Measurements from ENCODE around the gene TTC17. TPM values are rescaled to one million over a fixed set of nuclear protein-coding genes. Genes with fewer than 3 reads are reported as not detected.
A peak's percentile ranks its signal among the peaks of the same experiment; 100 is the strongest.

The TTC17 gene
- total and polyA plus RNA-seq, 2 of the 8 experiments (the other 6 are each of a cell fraction or from before 2014, with no cell fraction given), result 65.1 to 80.1 TPM

GRCh38 chr11:43503417-43503816, 144.7 kb downstream of the TTC17 start:
- ChIA-PET CTCF (ENCODE audit: partially characterized antibody) (interaction anchor here (0.6 to 41.8 kb wide), 22 partner anchors 8 to 348 kb away, joined by 3 to 1064 read pairs (median 6); no protein-coding TSS in a partner anchor), POLR2A (ENCODE audit: partially characterized antibody) (interaction anchor here (1.4 kb wide), 2 partner anchors 45 to 70 kb away, joined by 3 to 5 read pairs; no protein-coding TSS in a partner anchor)
- Histone ChIP-seq H3K9me3 (ENCODE audit: insufficient read depth in 2 of 2, low read depth in 1 of 2, low read length in 1 of 2) (no peaks in the 10 kb centered on the region), H4K20me1 (replicated peaks in 1 of 2; ENCODE audit: control insufficient read depth in 1 of 2, insufficient read depth in 2 of 2, low read length in 2 of 2) (no peaks in the 10 kb centered on the region), H3K23ac (ENCODE audit: insufficient read length) (no peak overlapping the region), H4K5ac (ENCODE audit: insufficient read length, low read depth, low read length) (no peak overlapping the region), H3K4me3 (ENCODE audit: extremely low read depth in 1 of 4, insufficient read depth in 2 of 4, low read depth in 3 of 4, low read length in 4 of 4) (no peak overlapping the region), H4K8ac (ENCODE audit: extremely low read depth, insufficient read depth, low read length) (no peak overlapping the region), H3K79me1 (ENCODE audit: low read depth, low read length) (no peaks in the 10 kb centered on the region), H3K9ac (replicated peaks in 1 of 4; ENCODE audit: extremely low read depth in 1 of 4, low read depth in 3 of 4, low read length in 3 of 4) (no peak overlapping the region), H3K4me2 (ENCODE audit: insufficient read depth in 1 of 2, low read depth in 2 of 2, low read length in 2 of 2) (no peak overlapping the region), H2BK12ac (ENCODE audit: low read depth, low read length) (no peak overlapping the region), H3K27ac (ENCODE audit: low read depth, low read length) (no peak overlapping the region), H2AK5ac (ENCODE audit: low read depth, low read length) (no peak overlapping the region), H3K18ac (ENCODE audit: extremely low read depth, low read length) (no peak overlapping the region), H2BK5ac (ENCODE audit: low read depth, low read length) (no peak overlapping the region), H3K4ac (replicated peaks; ENCODE audit: insufficient read length, low read depth, low read length) (no peak overlapping the region), H2AFZ (ENCODE audit: low read length) (no peak overlapping the region), H3K36me3 (ENCODE audit: control insufficient read depth in 2 of 4, insufficient read depth in 4 of 4, low read length in 3 of 4) (no peaks in the 10 kb centered on the region), H3K23me2 (ENCODE audit: low read depth, low read length) (no peaks in the 10 kb centered on the region), H3K56ac (replicated peaks; ENCODE audit: insufficient read length, low read depth, low read length) (no peak overlapping the region), H3K4me1 (replicated peaks in 1 of 4; ENCODE audit: control insufficient read depth in 3 of 4, insufficient read depth in 4 of 4, low read length in 3 of 4) (no peaks in the 10 kb centered on the region), H2BK15ac (ENCODE audit: low read length) (no peak overlapping the region), H3K14ac (ENCODE audit: insufficient read length) (no peak overlapping the region), H3K79me2 (ENCODE audit: control insufficient read depth in 1 of 2, insufficient read depth in 2 of 2, low read length in 2 of 2) (no peaks in the 10 kb centered on the region; a peak in 1 of 4 replicates), H2BK120ac (replicated peaks; ENCODE audit: low read depth, low read length) (no peak overlapping the region), H3K27me3 (replicated peaks in 1 of 4; ENCODE audit: control insufficient read depth in 3 of 4, extremely low read depth in 1 of 4, insufficient read depth in 3 of 4, low read length in 3 of 4) (no peaks in the 10 kb centered on the region), H2BK20ac (ENCODE audit: low read length) (no peak overlapping the region), H4K91ac (replicated peaks; ENCODE audit: insufficient read length, low read length) (no peak overlapping the region)
- TF ChIP-seq SP2 (IDR thresholded peaks at IDR 0.05; ENCODE audit: low read length), result no peak
- no peak for TF ChIP-seq GABPA (IDR thresholded peaks at IDR 0.05; ENCODE audit: borderline replicate concordance, insufficient read depth, low read length)
- no peak for TF ChIP-seq RFX5 (IDR thresholded peaks at IDR 0.05; ENCODE audit: borderline replicate concordance, low read depth, low read length)
- no peak for TF ChIP-seq CHD1 (IDR thresholded peaks at IDR 0.05; ENCODE audit: low read depth, low read length)
- no peak for TF ChIP-seq RNF2 (IDR thresholded peaks at IDR 0.05; ENCODE audit: borderline replicate concordance, low read depth, low read length, missing control alignments, poor library complexity, severe bottlenecking)
- TF ChIP-seq BRCA1 (IDR thresholded peaks at IDR 0.05; ENCODE audit: low read depth, low read length), result no peak
- no peak for TF ChIP-seq MAX (IDR thresholded peaks at IDR 0.05)
- no peak for TF ChIP-seq JUN (IDR thresholded peaks at IDR 0.05; ENCODE audit: low read depth, low read length)
- TF ChIP-seq POLR2AphosphoS5 (IDR thresholded peaks at IDR 0.05; ENCODE audit: low read depth, low read length), result no peak
- no peak for TF ChIP-seq RXRA (IDR thresholded peaks at IDR 0.05; ENCODE audit: insufficient read depth, low read depth, low read length)
- FAIRE-seq, result no peak
- 75% methylated on average over 4 of the region's 4 CpGs; no CpG with 5 or more reads in 1 of the 2 experiments for WGBS, 2 experiments (ENCODE audit: extremely low coverage in 1 of 2, insufficient coverage in 1 of 2, insufficient read length in 1 of 2, insufficient replicate concordance in 2 of 2, low coverage in 1 of 2, low lambda C conversion rate in 2 of 2, missing lambda C conversion rate in 1 of 2)
- peak in 1 of 2 experiments; percentile 35 for DNase-seq (ENCODE audit: low read depth in 1 of 2, low spot score in 2 of 2)

Measured in H1 (cell line).